GM19023 (cell line): ENCODE measurements around the gene DES.

Source experiments
- ATAC-seq: cut with Tn5 transposase; IDR thresholded peaks from one replicate; pipeline ENCODE4 v1.9.1; 2021; ENCODE audit warnings: mild to moderate bottlenecking, moderate library complexity; ENCODE audit not compliant: unreplicated experiment

The DES gene

DNA sequence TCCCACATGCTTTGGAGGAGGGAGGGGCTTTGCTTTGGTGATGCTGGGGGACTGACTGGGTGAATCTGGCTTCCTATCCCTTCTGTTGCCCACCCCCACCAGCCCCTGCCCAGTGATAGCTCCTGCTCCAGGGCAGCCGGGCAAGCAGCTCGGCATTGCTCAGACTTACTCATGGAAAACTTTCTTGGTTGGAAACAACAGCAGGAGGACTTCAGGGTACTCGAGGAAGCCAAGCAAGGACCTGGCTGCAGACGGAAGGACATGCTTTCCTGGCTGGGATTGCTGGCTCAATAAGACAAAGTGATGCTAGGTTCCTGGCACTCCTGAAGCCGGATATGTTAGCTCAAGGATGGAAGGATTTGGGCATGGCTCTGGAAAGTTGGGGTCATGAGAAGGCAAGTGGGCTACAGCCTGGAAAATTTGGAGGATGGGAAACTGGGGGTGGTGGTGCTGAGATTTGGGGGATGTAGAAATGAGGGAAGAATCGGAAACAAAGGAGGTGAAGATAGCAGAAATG is 19.6 kb downstream of the DES start:
- ATAC-seq: no peak

DNA sequence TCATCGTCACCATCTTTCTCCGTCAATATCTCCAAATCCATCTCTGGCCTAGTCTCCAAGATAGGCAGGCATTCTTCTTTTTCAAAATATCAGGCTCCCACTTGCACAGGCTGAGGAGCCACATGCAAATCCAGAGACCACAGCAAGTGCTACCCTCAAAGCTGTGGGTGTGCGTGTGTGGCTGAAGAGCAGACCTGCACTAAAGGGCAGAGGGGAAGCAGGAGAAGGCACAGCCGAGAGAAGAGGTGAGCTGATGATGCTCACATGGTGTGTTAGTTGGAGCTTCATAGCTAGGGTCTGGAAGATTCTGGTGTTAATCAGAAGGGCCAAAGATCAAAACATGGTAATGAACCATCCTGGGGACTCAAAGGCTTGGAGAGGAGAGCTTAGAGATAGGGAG is 20.3 kb downstream of the DES start:
- no peak for ATAC-seq

DNA sequence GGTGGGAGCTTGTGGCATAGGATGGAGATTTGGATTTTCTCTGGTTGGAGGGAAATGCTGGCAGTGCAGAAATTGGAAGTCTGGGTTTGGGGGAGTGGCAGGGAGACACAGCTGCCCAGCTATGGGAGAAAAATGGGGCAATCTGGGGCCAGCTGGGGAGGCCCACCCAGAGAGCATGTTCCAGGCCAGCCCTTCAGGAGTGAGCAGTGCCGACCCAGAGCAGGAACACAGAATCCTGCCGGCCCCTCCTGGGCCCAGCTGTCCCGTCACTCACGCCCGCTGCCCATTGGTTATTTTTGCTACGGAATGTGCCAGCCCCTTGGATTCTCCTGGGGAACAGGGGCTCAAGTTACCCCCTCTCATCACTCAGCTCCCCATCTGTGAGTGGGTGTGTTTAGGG is 21.3 kb downstream of the DES start:
- no peak for ATAC-seq

DNA sequence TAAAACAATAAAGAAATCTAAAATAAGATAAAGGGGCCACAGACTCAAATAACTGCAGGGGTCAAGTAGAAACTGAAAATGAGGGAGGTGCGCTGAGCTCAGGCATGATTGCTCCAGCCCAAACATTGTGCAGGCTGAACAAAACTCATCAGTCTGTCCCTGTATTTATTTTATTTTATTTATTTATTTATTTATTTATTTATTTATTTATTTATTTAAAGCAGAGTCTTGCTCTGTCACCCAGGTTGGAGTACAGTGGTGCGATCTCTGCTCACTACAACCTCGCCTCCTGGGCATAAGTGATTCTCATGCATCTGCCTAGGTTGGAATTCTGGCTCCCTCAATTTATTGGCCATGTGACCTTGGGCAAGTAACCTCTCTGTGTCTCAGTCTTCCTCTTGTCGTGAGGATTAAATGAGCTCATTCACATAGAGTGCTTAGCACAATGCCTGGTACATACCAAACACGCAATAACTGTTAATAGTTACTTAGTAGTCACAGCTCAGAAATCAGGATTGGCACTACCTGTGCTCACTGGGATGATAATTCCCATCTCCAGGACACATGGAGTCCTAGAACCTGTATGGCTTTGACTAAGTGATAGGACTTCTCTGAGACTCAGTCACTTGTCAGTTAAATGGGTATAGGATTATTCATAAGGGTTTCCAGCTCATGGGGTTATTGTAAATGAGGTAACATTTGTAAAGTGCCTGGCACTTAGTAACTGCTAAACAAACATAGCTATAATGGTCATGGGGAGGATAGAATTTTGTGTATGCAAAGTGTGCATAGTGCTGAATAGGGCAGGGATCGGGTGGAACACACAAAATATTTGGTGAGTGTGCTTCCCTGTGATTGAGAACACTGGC is 22.4 kb downstream of the DES start:
- ATAC-seq: no peak

DNA sequence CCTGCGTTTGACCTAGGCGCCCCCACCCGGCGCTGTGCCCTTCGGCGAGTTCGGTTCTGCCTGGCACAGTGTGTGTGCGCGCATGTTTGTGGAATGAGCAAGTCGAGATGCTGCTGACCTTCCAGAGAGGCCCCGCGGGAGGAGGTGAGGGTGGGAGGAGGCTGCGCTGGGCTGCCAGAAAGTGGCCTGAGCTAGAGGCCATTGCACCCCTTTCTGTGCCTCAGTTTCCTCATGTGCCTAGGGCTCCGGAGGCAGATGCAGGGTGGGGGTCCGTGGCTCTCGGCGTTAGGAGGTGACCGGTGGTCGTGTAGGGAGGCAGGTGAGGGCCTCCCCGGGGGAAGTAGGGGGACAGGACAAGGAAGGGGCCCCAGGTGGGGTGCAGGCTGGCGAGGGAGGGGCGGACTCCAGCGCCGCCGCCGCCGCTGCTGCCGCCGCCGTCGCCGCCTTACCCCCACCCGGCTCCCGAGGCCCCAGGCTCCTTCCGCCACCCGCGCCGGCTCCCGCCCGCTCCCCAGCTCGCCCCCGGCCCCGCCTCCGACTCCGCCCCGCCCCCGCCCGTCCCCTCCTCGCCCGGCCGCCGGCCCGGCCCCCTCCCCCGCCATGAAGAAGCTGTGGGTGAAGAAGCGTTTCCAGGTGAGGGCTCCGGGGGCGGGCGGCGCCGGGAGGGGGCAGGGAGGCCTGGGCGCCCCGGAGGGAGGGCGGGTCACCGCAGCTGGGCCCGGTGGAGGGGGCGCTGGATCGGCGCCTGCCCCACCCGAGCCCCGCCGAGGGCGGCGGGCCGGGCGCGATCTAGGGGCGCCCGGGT is 23.5 kb downstream of the DES start:
- no peak for ATAC-seq

DNA sequence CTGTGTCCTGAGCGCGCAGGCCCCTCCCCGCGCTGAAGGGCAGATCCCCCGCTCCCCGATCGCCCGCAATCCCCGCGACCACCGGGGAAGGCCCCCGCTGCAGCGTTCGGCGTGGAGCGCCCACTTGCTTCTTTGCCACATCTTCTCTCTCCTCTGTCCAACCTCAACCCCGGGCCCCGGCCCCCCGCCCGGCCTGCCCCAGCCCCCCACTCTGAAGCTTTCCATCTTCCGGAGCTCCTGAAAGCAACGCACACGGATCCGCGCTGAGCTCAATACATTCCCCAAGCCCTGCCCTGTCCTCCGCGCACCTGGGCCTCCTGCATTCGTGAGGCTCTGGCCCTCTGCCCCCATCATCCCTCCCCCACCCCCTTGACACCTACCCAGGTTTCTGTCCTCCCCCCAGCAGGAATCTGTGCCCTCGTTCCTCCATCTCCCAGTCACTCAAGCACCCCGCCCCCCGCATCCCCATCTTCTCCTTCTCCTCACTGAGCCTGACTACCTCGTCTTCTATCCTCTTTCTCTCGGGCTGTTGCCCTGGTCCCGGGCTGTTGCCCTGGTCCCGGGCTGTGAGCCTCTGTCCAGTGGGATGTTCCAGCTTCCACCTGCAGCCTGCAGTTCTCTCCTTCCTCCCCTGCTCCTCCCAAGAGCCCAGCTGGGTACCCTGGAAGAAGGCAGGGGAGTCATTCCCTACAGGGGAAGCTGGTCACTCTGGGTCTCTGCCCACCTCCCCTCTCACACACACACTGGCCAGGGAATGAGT is 24.3 kb downstream of the DES start:
- no peak for ATAC-seq

DNA sequence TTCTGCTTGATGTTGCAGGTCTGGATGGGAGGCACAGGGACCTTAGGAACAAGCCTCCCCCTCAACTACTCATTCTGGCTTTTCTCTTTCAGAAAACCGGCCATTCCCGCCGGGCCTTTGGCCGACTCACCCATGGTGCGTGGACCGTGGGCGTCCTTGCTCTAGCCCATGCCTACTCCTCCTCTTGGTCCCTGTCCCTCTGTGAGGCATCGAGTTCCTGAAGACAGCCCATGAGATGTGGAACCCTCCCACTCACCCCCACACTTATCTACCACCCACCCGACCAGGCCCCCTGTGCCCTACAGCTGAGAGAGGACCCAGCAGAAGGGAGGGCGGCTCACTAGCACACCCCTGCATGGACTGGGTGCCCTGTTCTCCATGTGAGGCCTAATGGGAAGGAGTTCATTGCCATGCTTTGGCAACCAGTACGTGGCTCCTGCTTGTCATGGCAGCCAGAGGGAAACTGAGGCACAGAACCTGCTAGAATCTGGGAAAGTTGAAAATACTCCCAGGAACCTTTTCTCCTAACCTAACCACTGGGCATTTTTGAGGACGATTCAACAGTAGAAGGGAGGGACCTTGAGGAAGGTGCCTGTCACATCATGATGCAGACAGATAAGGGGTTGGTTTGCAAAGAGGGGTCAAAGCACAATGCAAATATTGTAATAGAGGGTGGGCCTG is 25.0 kb downstream of the DES start:
- ATAC-seq: no peak

DNA sequence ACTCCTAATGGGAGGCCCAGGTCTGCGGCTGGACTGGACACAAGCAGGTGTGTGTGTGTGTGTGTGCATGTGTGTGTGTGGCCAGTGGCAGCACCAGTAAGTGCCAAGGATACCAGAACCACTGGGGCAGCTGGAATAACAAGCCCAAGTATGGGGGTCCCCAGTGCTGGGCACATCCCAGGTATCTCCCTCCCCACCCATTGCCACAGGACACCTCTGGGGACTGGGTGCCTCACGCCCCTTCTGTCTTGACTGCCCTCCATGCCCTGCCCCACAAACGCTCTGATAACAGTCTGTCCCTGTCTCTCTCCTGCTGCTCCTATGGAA is 25.5 kb downstream of the DES start:
- no peak for ATAC-seq

DNA sequence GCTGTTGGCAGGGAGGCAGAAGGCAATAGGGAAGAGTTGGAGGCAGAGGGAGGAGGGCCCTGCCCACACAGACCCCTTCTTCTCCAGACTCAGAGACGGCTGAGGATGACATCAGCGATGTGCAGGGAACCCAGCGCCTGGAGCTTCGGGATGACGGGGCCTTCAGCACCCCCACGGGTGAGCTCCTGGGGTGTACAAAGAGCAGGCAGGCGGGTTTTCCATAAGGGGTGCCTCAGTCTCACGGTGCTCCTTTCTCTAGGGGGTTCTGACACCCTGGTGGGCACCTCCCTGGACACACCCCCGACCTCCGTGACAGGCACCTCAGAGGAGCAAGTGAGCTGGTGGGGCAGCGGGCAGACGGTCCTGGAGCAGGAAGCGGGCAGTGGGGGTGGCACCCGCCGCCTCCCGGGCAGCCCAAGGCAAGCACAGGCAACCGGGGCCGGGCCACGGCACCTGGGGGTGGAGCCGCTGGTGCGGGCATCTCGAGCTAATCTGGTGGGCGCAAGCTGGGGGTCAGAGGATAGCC is 26.5 kb downstream of the DES start:
- ATAC-seq: no peak

DNA sequence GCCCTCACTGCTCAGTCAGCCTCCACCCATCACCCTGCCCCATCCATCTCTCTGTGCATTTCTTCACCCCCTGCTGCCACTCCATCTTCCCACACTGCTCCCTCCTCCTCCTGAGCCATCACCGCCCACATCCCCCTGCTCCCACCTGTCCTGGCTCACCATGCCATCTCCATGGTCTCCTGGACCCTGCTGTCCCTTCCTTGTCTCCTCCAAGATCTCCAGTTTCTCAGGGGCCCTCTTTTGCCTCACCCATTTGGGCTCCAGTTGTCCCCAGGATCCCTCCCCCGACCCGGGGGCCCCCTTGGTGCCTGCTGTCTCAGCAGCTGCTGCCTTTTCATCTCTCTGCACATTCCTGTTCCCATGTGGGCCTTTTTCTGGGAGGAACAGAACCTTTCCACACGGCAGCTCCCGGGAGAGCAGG is 27.1 kb downstream of the DES start:
- ATAC-seq: no peak

DNA sequence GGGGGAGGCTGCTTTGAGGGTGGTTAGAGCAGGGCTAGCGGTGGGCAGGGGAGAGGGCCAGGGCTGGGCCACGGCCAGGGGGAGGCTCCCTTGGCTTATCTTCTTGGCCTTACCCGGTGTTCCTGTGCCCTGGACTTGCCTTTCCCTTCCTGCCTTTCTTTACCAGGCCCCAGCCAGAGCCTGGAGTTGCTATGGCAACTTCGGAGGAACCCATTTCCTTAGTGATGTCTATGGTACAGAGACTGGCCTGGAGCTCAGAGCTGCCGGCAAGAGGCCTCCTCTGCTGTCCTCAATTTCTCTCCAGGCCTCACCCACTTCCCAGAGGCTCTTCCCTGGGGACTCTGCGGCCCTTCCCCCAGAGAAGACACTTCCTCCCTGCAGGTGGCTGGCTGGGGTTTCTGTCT is 27.9 kb downstream of the DES start:
- no peak for ATAC-seq

DNA sequence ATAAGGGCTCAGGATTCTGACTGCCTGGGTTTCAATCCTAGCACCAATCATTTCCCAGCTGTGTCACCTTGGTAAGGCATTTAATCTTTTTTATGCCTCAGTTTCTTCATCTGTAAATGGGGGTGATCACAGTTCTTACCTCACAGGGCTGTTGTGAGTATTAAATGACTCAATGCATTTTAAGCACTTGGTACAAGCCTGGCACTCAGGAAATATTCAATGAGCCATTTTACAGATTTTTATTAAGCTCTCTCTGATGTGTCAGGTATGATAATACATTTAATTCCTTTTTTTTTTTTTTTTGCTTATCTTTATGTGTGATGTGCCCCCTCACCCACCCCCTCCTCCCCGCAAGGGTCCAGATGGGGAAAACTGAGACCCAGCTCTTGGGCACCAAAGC is 28.5 kb downstream of the DES start:
- ATAC-seq: no peak

DNA sequence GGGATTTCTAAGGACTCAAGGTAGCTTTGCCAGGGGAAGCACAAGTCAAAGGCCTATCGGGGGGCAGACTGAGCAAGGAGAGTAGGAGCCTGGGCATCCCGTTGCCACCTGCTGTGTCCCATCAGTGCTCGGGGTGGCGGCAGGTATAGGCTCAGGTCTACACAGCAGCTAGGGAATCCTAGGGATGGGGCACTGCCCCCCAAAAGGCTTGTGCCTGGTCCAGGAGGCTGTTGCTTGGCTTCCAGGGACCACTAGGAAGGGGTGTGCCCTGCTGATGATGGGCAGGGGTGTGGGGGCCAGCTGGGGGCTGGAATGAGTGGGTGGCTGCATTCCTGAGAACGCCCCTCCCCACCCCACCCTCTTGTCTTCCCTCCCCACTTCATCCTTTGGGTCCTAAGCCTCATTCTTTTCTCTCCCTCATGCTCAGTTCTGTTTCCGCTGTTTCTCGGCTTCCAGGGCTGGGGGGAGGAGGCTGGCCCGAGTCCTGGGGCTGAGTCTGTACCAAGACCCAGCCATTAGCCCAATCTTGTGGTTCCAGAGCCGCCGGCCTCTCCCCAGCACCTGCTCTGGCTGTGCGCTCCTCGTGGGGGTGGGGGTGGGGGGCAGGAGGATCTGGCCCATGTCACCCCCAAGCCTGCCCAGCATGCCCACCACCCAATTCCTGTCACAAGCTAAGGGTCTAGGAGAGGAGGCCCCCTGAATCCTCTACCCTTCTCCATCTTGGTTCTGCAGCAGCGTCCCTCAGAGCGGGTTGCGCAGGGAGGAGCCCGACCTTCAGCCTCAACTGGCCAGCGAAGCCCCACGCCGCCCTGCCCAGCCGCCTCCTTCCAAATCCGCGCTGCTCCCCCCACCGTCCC is 29.3 kb downstream of the DES start:
- no peak for ATAC-seq

DNA sequence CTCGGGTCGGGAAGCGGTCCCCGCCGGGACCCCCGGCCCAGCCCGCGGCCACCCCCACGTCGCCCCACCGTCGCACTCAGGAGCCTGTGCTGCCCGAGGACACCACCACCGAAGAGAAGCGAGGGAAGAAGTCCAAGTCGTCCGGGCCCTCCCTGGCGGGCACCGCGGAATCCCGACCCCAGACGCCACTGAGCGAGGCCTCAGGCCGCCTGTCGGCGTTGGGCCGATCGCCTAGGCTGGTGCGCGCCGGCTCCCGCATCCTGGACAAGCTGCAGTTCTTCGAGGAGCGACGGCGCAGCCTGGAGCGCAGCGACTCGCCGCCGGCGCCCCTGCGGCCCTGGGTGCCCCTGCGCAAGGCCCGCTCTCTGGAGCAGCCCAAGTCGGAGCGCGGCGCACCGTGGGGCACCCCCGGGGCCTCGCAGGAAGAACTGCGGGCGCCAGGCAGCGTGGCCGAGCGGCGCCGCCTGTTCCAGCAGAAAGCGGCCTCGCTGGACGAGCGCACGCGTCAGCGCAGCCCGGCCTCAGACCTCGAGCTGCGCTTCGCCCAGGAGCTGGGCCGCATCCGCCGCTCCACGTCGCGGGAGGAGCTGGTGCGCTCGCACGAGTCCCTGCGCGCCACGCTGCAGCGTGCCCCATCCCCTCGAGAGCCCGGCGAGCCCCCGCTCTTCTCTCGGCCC is 30.1 kb downstream of the DES start:
- ATAC-seq: no peak

DNA sequence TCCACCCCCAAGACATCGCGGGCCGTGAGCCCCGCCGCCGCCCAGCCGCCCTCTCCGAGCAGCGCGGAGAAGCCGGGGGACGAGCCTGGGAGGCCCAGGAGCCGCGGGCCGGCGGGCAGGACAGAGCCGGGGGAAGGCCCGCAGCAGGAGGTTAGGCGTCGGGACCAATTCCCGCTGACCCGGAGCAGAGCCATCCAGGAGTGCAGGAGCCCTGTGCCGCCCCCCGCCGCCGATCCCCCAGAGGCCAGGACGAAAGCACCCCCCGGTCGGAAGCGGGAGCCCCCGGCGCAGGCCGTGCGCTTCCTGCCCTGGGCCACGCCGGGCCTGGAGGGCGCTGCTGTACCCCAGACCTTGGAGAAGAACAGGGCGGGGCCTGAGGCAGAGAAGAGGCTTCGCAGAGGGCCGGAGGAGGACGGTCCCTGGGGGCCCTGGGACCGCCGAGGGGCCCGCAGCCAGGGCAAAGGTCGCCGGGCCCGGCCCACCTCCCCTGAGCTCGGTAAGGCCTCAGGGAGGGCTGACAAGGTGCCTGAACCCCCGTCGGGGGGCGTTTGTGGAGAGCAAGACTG is 30.7 kb downstream of the DES start:
- ATAC-seq: no peak

DNA sequence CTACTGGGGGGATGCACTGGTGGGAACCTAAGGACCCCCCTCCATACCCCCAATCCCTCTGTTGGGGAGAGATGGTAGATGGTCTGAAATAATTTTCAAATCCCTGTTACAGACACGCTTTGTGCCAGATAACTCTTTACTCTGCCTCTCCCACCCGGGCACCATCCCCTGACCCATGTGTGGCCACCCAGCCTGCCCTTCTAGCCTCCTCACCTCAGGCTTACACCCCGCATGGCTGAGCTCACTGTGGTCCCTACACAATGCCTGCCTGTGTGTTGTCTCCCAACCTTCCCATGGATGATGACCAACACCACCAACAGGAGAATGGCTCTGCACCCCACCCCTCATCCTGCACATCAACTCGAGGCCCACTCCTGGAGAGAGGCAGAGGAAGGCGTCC is 31.4 kb downstream of the DES start:
- no peak for ATAC-seq

DNA sequence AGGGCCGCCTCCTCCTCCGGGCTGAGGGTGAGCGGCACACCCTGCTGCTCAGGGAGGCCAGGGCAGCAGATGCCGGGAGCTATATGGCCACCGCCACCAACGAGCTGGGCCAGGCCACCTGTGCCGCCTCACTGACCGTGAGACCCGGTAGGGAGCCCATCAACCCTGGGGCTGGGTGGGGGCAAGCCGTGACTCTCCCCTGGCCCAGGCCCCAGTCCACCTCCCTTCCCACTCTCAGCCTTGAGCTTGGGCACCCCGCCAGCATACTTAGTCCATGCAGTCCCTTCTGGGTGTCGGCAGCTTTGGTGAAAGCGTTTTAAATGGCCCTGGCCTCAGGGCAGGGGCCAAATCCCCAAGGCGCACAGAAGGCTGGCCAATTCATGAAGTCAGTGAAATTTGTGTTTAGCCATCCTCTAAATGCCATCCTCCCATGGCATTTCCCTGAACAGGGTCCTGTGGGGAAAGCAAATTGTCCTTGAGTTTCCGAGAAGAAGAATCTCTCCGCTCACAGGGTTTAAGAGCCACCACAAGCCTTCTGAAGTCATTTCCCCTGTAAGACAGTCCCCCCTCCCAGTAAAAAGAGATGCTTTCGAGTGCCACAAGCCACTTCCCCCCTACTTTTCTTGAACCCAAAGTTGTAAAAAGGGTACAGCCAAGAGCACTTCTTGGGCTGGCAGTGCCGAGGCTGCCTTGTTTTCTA is 33.6 kb downstream of the DES start:
- no peak for ATAC-seq
